CD4-positive, alpha-beta T cell treated with Interleukin-1 beta for 1 hour (primary cell): ENCODE data around the gene PIK3R3.

Experiments used
- DNase-seq, 2 donors: peaks; one replicate each; pipeline ENCODE4 v3.0.0-alpha.2; 2020 to 2022

The PIK3R3 gene

GRCh38 chr1:46153732-46154131 lies 21.3 kb upstream of the PIK3R3 start:
- no peak for DNase-seq

- no peak for DNase-seq
Measured at GRCh38 chr1:46153228-46153627, 20.8 kb upstream of the PIK3R3 start.

- no peak for DNase-seq
Measured at GRCh38 chr1:46152016-46152415, 19.6 kb upstream of the PIK3R3 start.

GRCh38 chr1:46150085-46150484 lies 17.7 kb upstream of the PIK3R3 start:
- no peak for DNase-seq

- DNase-seq: no peak
Measured at GRCh38 chr1:46148318-46148717, 15.9 kb upstream of the PIK3R3 start.

- no peak for DNase-seq
Measured at GRCh38 chr1:46137916-46138315, 5.5 kb upstream of the PIK3R3 start.

- DNase-seq: no peak
Measured at GRCh38 chr1:46136711-46137110, 4.3 kb upstream of the PIK3R3 start.

GRCh38 chr1:46134660-46135331 lies 2.4 kb upstream of the PIK3R3 start:
- DNase-seq: no peak

GRCh38 chr1:46133781-46134350 lies 1.4 kb upstream of the PIK3R3 start:
- no peak for DNase-seq

- DNase-seq: no peak
Measured at GRCh38 chr1:46133181-46133658, 791 bp upstream of the PIK3R3 start.

- peak; percentile 2 to 18 for DNase-seq
Measured at GRCh38 chr1:46131712-46132528, 509 bp downstream of the PIK3R3 start.

GRCh38 chr1:46131093-46131492 lies 1.3 kb downstream of the PIK3R3 start:
- DNase-seq: no peak

- no peak for DNase-seq
Measured at GRCh38 chr1:46130606-46131005, 1.8 kb downstream of the PIK3R3 start.

- DNase-seq: no peak
Measured at GRCh38 chr1:46130121-46130520, 2.3 kb downstream of the PIK3R3 start.

- DNase-seq: no peak
Measured at GRCh38 chr1:46128344-46128743, 4.1 kb downstream of the PIK3R3 start.

- no peak for DNase-seq
Measured at GRCh38 chr1:46118856-46119255, 13.6 kb downstream of the PIK3R3 start.

GRCh38 chr1:46117810-46118494 lies 14.5 kb downstream of the PIK3R3 start:
- no peak for DNase-seq

- no peak for DNase-seq
Measured at GRCh38 chr1:46114925-46115603, 17.4 kb downstream of the PIK3R3 start.

GRCh38 chr1:46113948-46114347 lies 18.5 kb downstream of the PIK3R3 start:
- DNase-seq: no peak

- no peak for DNase-seq
Measured at GRCh38 chr1:46112108-46112507, 20.3 kb downstream of the PIK3R3 start.

- no peak for DNase-seq
Measured at GRCh38 chr1:46110521-46110920, 21.9 kb downstream of the PIK3R3 start.

GRCh38 chr1:46102769-46103476 lies 29.5 kb downstream of the PIK3R3 start:
- no peak for DNase-seq
